HG02763 (cell line): Measurements from ENCODE around the gene MS4A5.
"Not testable (repeated sequence)": the region's sequence is repeated elsewhere in the genome, so short reads cannot be mapped to it uniquely, and the experiment has no call there.

Source experiments
- ATAC-seq: cut with Tn5 transposase; IDR thresholded peaks from one replicate; pipeline ENCODE4 v1.9.1; 2021; ENCODE audit warnings: mild to moderate bottlenecking, moderate library complexity; ENCODE audit not compliant: unreplicated experiment

Gene MS4A5, protein sequence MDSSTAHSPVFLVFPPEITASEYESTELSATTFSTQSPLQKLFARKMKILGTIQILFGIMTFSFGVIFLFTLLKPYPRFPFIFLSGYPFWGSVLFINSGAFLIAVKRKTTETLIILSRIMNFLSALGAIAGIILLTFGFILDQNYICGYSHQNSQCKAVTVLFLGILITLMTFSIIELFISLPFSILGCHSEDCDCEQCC

DNA sequence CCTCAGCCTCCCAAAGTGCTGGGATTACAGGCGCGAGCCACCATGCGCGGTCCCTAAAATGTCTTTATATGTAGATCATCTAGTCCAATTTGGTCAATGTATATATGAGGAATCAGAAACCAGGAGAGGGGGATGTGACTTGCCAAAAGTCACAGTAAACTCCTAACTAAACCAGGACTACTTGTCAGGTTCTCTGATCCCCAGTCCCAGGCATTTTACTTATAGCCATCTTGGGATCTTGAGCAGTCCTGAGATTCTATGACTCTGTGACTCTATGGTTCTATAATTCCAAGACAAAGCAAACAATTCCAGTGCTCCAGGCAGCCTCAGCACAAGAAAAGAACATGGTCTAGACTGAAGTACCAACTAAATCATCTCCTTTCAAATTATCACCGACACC is at the start of gene MS4A5:
TSS of gene MS4A5 (plus strand) at position 301 of the 400 bp plus-strand sequence. CDS start 103 bp downstream, outside the sequence.
- no peak for ATAC-seq

DNA sequence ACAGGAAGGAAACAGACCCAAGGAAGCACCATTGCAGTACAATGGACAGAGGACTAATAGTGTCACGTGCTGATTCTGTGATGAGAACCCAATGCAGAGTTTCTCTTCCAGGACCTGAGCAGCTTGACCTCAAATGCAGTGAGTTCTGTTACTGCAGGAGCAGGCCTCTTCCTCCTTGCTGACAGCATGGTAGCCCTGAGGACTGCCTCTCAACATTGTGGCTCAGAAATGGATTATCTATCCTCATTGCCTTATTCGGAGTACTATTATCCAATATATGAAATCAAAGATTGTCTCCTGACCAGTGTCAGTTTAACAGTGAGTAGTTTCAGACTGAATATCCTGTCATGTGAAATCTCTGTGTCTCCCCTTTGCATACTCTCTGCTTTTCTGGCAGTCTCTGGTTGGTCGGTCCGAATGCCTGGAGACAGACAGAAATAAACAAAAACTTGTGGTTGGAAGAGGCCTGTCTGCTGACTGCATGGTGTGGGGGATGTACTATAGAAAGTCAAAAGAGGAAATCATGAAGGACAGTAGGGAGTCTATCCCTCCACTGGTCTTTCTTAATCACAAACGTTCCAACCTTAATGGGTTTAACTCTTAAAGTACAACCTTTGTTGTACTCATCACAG is 40.0 kb upstream of the MS4A5 start:
- peak; percentile 85 for ATAC-seq

DNA sequence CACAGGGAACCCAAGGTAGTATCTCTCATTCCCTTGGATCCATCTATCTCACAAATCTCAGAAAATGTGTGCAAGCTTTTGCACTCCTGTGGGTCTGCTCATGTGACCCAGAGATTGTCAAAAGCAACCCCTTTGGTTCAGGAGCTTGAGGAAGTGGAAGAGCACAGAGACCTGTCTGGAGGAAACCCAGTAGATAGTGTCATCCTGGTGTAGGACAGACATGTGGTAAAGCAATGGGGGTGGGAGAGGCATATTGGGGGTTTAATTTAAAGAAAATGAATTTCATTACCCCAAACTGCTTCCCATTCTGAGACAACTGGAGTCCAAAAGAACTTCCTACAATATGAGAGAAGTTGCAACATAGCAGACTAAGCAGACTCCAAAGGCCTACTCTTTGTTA is 39.0 kb upstream of the MS4A5 start:
- ATAC-seq = no peak

DNA sequence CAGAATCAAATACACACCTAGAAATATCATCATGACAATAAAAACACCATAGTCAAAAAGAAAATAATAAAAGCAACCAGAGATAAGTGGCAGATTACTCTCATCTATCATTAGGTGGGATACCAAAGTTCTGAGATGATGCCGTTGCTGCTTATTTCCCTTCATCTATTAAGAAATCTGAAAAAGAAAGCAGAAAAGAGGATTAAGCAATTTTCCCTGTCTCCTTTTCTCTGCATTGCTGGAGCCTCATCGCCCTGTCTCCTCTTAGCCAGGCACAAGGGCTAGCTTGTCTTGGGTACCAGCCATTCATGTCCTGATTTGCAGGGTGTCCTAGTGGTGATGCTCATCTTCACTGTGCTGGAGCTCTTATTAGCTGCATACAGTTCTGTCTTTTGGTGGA is 37.0 kb upstream of the MS4A5 start:
- no peak for ATAC-seq

DNA sequence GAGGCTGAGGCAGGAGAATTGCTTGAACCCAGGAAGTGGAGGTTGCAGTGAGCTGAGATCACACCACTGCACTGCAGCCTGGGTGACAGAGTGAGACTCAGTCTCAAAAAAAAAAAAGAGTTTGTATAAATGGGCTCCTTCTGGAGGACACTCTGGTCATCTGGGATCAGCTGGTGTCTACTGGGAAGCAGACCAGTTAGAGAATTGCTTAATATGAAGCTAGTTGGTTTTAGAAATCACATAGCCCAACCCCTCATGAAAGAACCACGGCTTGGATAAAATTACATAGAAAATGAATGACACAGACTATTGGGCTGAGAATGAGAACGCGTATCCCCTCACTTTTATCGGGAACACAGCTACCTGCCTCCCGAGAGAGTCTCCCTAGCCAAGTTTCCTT is 36.4 kb upstream of the MS4A5 start:
- ATAC-seq = no peak

DNA sequence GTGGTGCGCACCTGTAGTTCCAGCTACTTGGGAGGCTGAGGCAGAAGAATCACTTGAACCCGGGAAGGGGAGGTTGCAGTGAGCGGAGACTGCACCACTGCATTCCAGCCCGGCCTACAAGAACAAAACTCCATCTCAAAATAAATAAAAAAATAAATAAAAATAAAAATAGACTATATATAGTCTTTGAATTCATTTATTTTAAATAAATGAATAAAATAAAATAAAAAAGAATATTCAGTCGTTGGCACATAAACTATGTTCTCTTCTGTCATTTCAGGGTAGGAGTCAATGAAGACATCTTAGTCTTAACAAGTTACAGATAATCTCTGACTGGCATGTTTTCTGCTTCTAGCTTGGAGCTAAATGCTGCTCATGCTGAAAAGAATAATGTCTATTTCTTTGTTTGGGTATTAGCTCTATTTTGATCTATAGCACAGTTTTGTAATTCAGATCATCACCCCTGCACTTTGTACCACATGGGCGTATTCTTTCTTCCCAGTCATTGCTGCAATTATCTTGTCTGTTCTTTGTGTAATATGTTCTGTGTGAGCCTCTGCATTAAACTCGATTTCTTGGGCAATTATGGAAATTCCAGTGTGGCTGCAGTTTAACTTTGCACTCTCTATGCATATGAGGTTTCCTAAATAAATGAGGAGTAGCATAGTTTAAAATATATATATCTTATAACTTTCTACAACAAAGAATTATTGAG is 34.5 kb upstream of the MS4A5 start:
- ATAC-seq = no peak

DNA sequence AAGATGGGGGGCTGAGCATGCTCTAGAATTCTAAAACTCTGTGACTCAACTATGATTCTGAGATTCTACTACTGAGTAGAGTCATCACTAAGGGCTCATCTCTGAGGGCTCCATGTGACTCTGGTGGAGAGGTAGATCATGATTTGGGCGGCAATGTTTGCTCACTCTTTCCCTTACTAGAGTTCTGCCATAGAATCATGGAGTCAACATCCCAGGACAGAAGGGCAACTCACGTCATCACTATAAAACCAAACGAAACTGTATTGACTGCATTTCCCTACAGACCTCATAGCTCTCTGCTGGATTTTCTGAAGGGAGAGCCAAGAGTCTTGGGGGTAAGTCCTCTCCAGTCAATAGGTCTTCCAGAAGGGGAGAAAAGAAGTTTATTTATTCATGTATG is 33.0 kb upstream of the MS4A5 start, which contains the start of gene MS4A14:
TSS of gene MS4A14 (plus strand) at position 78 of the 400 bp plus-strand sequence. CDS start at position 198, 120 bp downstream.
- ATAC-seq = no peak

DNA sequence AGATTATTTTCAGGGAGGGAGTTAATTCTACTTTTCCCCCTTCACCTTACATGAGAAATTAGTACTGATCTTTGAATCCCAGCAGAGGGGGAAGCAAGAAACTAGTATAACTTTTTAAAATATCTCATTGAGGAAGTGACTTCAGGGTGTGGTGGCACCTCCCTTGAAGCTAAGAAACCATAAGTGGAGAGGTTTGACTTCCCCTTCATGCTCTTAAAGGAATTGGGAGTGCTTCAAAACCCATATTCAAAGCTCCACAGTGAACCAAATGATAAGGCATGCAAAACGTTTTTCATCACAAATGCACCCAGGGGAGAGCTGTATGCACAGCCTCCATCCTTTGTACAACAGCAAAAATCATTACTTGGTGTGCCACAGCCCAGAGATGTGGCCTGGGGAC is 32.6 kb upstream of the MS4A5 start:
- ATAC-seq = peak; percentile 53

DNA sequence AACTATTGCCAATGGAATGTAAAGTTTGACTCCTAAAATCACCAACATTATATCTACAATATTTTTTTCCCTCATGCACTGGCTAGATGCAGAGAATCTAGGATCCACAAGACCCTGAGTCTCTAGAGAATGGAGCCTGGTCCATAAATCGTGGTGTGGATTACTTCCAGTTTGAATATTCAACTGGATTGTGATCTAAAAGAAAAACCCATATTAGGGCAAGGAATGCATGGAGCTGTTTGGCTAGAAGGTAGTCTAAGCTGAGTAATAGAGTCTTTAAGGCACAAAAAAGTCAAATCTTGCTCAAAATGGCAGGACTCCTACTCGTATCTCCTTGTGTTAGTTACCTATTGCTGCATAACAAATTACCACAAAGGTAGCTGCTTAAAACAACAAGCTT is 9.4 kb upstream of the MS4A5 start:
- ATAC-seq = no peak

DNA sequence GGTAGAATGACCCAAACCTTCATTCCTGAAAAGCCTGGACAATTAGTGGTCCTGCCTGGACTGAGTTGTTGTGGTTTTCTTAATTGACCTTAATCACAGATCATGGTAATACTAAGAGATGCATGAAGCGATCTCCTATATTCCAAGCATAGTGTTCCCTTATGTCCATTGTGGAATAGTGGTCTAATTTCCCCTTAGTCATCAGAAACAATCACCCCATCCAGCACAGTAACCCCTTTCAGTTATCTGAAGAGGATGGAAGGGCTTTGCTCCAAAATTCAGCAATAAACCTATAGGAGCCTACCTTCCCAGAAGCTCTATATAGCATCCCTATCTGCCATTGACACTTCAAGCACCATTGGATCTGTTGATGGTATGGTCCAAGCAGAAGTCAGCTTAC is 6.8 kb upstream of the MS4A5 start:
- no peak for ATAC-seq

DNA sequence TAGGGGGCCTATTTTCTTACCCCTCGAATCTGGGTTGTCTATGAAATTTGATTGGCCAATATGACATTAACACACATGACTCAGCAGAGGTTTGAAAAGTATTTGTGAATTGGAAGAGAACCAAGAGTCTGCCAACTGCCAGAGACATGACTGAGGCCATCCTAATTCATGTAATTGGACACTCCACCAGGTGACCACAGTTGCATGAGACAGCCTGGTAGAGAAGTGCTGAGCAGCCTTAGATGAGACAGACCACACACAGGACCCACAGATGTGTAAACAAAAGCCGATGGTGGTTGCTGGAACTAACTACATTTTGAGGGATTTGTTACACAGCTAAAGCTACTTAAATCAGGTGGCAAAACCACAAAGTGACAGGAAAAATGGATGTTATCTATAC is 855 bp upstream of the MS4A5 start:
- no peak for ATAC-seq

DNA sequence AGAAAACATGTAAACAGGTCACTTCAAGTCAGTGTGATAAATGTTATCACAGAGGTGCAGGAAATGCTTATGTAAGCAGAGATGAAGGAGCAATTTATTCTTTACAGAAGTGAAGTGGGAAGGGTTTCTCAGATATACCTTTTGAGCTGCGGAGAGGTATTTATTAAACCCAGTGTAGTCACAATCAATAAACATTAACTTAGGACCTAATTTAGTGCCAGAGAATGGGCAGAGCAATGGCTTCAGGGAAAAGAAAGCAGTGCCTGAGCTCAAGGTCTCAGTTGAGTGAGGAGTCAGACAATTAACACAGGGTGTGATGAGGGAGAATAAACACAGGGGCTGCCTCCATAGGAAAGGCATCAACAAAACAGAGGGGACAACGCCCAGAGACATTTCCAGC is 1.9 kb downstream of the MS4A5 start:
- ATAC-seq = no peak

DNA sequence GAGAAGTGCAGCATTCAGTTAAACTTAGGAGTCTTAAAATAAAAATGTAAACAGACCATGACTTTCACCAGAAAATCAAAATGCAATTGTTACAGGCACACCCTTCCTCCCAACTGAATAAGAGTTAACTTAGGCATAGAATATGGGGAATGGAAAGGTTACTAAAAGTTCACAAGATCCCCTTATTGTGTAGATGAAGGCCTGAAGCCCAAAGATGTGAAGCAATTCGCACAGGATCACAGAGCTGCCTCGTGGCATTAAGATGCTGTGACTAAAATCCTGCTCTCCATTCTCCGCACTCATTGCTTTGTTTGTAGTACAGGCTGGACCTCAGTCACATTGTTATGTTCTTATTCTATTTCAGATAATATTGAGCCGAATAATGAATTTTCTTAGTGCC is 4.0 kb downstream of the MS4A5 start:
- no peak for ATAC-seq

DNA sequence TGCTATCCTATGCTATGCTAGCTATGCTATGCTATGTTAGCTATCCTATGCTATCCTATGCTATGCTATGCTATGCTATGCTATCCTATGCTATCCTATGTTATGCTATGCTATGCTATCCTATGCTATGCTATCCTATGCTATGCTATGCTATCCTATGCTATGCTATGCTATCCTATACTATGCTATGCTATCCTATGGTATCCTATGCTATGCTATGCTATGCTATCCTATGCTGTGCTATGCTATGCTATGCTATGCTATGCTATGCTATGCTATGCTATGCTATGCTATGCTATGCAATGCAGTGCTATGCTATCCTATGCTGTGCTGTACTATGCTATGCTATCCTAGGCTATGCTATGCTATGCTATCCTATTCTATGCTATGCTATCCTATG is 17.7 kb downstream of the MS4A5 start:
- ATAC-seq = no peak

DNA sequence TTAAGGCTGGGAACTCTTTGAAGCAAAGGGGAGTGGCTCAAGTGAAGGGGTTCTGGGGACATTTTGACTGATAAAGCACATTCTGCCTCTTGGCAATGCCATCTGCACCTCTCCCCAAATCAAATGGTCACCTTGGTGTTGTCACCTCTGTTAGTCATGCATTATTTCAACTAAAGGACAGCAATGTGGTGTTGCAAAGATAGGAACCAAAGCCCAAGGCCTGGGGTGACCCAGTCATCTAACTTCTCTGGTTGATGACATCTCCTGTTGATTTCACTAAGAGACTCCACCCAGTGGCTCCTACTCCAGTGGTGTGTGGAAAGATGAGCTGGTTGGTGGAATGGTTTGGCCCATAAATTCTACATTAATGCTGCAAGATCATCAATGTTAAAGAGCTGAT is 18.5 kb downstream of the MS4A5 start:
- ATAC-seq = no peak

DNA sequence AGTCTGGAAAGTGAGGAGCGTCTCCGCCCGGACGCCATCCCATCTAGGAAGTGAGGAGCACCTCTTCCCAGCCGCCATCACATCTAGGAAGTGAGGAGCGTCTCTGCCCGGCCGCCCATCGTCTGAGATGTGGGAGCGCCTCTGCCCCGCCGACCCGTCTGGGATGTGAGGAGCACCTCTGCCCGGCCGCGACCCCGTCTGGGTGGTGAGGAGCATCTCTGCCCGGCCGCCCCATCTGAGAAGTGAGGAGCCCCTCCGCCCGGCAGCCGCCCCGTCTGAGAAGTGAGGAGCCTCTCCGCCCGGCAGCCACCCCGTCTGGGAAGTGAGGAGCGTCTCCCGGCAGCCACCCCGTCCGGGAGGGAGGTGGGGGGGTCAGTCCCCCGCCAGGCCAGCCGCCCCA is 21.8 kb downstream of the MS4A5 start:
- not testable (repeated sequence) for ATAC-seq

DNA sequence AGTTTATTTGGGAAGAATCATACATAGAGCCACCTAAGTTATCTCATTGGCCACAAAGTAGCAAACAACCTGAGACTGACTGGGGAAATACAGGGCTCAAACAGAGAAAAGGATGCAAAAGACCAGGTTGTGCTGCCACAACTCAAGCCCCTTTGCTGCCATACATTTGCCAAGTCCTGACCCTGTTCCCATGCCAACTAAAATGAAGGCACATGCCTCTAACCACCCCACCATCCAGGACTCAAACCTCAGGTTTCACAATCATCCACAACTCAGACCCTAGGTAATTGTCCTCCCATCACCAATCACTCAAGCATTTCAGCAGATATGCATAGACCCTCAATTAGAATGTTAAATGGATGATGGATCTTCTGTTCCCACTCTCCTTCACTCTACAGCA is 24.8 kb downstream of the MS4A5 start:
- no peak for ATAC-seq

DNA sequence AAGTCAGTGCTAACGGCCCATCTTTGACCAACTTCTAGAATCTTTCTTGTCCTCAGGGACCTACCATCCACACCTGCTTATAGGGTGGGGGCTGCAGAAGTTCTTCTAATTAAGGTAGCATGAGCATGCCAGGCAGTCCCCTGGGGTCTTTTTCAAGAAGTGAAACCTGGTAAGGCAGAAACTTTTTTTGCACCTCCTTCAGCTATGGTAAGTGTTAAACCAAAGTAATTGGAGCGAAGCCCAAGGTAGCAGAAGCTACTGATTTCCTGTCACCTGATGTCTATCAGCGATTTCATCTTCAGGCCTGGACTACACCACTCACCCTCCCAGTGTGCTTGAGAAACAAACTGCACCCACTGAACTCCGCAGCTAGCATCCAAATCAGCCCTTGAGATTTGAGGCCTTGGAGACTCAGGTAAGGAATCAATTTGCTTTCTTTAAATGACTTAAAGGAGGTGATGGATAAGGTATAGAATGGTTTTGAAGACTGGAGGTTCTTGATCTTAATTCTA is 26.2 kb downstream of the MS4A5 start, which contains the start of gene MS4A1:
TSS of gene MS4A1 (plus strand) at position 317 of the 512 bp plus-strand sequence. CDS start 6,528 bp downstream, outside the sequence.
- peak; percentile 80 for ATAC-seq

DNA sequence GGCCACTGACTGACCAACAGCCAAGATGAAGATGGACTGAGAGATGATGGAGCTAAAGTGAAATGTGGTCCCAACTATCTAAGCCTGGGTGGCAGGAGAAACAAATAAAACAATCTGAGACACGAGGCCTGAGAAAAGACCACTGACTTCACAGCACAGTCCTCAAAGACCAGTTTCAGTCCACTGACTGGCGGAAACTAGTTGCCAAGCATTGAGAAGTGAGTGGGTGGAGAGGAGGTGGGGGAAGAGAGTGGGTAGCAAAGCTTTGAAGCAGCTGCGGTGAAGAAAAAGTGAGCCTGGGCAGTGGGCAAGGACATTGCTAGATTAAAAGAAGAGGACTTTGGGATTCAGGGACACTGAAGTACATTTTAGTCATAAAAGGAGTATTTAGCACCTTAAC is 28.2 kb downstream of the MS4A5 start:
- peak; percentile 31 for ATAC-seq

DNA sequence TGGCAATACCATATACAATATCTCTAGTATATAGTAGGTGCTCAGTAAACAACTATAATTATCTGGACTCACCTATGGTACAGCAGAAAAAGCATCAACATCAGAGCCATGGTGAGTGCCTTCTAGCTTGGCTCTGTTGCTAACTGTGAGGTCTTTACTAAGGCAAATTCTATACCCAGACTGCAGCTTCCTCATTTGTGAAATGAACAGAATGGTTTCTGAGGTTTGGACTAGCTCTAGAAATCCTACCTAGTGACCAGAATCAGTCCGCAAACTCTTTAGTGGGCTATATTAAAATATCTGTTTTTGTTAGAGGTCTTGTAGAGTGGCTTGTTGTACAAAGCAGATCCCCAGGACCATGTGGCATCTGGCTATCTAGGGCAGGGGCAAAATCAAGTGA is 30.0 kb downstream of the MS4A5 start:
- ATAC-seq = no peak

DNA sequence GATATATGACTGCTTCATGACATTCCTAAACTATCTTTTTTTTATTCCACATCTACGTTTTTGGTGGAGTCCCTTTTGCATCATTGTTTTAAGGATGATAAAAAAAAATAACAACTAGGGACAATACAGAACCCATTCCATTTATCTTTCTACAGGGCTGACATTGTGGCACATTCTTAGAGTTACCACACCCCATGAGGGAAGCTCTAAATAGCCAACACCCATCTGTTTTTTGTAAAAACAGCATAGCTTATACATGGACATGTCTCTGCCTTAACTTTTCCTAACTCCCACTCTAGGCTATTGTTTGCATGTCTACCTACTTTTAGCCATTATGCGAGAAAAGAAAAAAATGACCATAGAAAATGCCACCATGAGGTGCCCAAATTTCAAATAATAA is 39.5 kb downstream of the MS4A5 start:
- ATAC-seq = no peak

DNA sequence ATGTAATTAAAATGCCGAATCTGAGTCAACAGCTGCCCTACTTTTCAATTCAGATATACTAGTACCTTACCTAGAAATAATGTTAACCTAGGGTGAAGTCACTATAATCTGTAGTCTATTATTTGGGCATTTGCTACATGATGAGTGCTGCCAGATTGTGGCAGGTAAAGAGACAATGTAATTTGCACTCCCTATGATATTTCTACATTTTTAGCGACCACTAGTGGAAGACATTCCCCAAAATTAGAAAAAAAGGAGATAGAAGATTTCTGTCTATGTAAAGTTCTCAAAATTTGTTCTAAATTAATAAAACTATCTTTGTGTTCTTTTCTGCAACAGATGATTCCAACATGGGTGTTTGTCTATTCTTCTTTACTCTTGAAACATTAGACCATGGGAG is 40.4 kb downstream of the MS4A5 start:
- ATAC-seq = no peak
